MCF 10A (cell line): ENCODE measurements around the gene GTSF1L. TPM values are rescaled to one million over a fixed set of nuclear protein-coding genes. Genes with fewer than 3 reads are reported as not detected.
A peak's percentile ranks its signal among the peaks of the same experiment; 100 is the strongest.

Experiments used
- BruUV-seq: library from RNA; stranded (reverse); fragments of 400-500 nt; replicated peaks from 2 replicates; lab custom pipeline; 2021; lab: Mats Ljungman, UMichigan
- CTCF ChIA-PET: fragments of 300-600 bp; sonication (Branson Sonifier 250); formaldehyde crosslinking; extraction: SDS; loops from one replicate; lab custom pipeline; 2021; ENCODE audit warnings: antibody characterized with exemption, inconsistent platforms; lab: Yijun Ruan, JAX
- POLR2A ChIA-PET: fragments of 300-600, 350-650 bp; sonication (Branson Sonifier 250); formaldehyde crosslinking; extraction: SDS; loops from one replicate; lab custom pipeline; 2020; ENCODE audit warnings: antibody characterized with exemption, inconsistent platforms; lab: Yijun Ruan, JAX
- DNase-seq: peaks from one replicate; pipeline ENCODE4 v3.0.0-alpha.2; 2018; ENCODE audit not compliant: unreplicated experiment
- H3K27ac Mint-ChIP-seq: one replicate; pipeline ENCODE4 v1.8.0; 2022; ENCODE audit warnings: mild to moderate bottlenecking, low read depth, mixed read lengths; ENCODE audit not compliant: unreplicated experiment
- H3K27me3 Mint-ChIP-seq: one replicate; pipeline ENCODE4 v1.8.0; 2022; ENCODE audit warnings: mixed read lengths; ENCODE audit not compliant: insufficient read depth, unreplicated experiment
- H3K36me3 Mint-ChIP-seq: one replicate; pipeline ENCODE4 v1.8.0; 2022; ENCODE audit warnings: mild to moderate bottlenecking, moderate library complexity, mixed read lengths; ENCODE audit not compliant: insufficient read depth, unreplicated experiment
- H3K4me1 Mint-ChIP-seq: one replicate; pipeline ENCODE4 v1.8.0; 2022; ENCODE audit warnings: mixed read lengths; ENCODE audit not compliant: insufficient read depth, unreplicated experiment
- H3K4me3 Mint-ChIP-seq: one replicate; pipeline ENCODE4 v1.8.0; 2022; ENCODE audit warnings: mild to moderate bottlenecking, moderate library complexity, mixed read lengths; ENCODE audit not compliant: unreplicated experiment
- H3K9me3 Mint-ChIP-seq: one replicate; pipeline ENCODE4 v1.8.0; 2022; ENCODE audit warnings: mixed read lengths; ENCODE audit not compliant: unreplicated experiment
- intact Hi-C: fragments of 100-400 bp; cut with micrococcal nuclease; formaldehyde crosslinking; loops from 2 replicates; pipeline ENCODE4 v1.14.1; 2022
- total RNA-seq: library from RNA; stranded (reverse); gene quantifications from 2 replicates; pipeline ENCODE4 v1.2.3, GENCODE V29; 2022
- TF ChIP-seq, protein P1 (sequence below): fragments of 200-600 bp; IDR thresholded peaks from one replicate; pipeline ENCODE4 v1.8.0; 2022; ENCODE audit warnings: antibody characterized with exemption, mild to moderate bottlenecking; ENCODE audit not compliant: unreplicated experiment

Gene GTSF1L
- total RNA-seq, 1 experiment from 2014 or later = not detected

DNA sequence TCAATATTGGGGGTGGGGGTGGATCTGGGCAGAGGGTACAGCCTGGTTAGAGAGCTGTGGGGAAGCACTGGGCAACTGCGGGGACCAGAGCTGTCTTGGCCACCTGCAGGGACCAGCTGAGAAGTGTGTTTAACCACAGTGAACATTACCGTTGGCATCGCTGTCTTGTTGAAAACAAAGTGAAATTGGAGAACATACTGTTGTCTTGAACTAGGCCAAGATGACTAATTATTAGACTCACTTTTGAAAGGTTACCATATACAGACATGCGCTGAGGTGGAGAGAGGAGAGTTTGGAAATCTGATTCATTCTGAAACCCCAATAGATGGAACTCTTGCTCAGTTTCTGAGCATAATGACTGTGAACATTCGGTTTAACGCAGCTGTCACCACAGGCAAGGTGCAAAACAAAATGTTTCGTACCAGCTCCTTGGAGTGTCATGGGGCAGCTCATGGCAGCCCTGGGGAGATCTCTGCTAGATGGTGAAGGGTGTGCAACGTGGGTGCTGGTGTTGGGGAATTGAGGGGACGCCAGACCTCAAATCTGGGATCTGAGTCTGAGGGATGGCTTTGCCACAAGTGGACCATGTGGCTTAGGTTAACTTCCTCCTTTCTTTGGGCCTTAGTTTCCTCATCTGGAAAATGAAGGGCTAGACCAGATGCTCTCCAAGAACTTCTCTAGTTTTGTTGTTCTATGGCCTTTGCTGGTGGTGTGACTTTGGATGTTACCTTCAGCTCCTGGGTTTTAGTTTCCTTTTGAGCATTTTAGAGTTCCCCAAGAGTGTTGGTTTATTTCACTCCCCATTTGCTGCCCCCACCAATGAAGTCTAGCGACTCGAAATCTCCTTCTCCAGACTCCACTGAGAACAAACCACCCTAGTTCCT lies 24.6 kb upstream of the GTSF1L start:
- ChIA-PET CTCF (interaction anchor here (0.6 to 16.1 kb wide), 47 partner anchors 10 to 757 kb away, joined by 3 to 521 read pairs (median 6); partner anchors contain the start of gene GTSF1L), POLR2A (interaction anchor here (1.3 to 4.8 kb wide), 5 partner anchors 98 to 438 kb away, joined by 4 to 18 read pairs (median 8); no protein-coding TSS in a partner anchor)
- DNase-seq = peak; percentile 89
- peaks cover 16% of the 10 kb centered on the region for H3K4me1 Mint-ChIP-seq
- peak overlapping the region; percentile 94 for H3K27ac Mint-ChIP-seq
- TF ChIP-seq, protein P1, sequence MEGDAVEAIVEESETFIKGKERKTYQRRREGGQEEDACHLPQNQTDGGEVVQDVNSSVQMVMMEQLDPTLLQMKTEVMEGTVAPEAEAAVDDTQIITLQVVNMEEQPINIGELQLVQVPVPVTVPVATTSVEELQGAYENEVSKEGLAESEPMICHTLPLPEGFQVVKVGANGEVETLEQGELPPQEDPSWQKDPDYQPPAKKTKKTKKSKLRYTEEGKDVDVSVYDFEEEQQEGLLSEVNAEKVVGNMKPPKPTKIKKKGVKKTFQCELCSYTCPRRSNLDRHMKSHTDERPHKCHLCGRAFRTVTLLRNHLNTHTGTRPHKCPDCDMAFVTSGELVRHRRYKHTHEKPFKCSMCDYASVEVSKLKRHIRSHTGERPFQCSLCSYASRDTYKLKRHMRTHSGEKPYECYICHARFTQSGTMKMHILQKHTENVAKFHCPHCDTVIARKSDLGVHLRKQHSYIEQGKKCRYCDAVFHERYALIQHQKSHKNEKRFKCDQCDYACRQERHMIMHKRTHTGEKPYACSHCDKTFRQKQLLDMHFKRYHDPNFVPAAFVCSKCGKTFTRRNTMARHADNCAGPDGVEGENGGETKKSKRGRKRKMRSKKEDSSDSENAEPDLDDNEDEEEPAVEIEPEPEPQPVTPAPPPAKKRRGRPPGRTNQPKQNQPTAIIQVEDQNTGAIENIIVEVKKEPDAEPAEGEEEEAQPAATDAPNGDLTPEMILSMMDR = no peak
- H3K9me3 Mint-ChIP-seq = no peaks in the 10 kb centered on the region
- intact Hi-C loops = loop anchor here (1.0 to 10.0 kb wide), 3 partner anchors 93 to 439 kb away; no protein-coding TSS in a partner anchor
- H3K36me3 Mint-ChIP-seq = no peaks in the 10 kb centered on the region
- H3K4me3 Mint-ChIP-seq = no peak overlapping the region
- no TSS peak for BruUV-seq
- no peaks in the 10 kb centered on the region for H3K27me3 Mint-ChIP-seq

DNA sequence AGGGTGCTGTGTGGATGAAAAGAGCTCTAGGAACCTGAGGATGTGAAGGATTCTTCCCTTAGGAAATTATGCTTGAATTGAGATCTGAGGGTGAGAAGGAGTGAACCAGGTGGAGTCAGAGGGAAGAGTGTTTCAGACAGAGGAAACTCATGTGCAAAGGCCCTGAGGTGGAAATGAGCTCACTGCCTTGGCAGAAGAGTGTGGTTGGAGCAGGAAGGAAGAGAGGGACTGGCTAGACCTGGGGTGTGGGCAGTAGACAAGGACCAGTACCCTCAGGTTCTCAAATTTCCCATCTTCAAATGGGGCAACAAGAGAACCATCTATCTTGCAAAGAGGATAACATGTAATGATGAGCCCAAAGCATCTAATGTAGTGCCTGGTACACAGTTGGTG lies 24.0 kb upstream of the GTSF1L start:
- ChIA-PET CTCF (interaction anchor here (0.6 to 16.1 kb wide), 56 partner anchors 9 to 756 kb away, joined by 3 to 521 read pairs (median 6); partner anchors contain the start of gene GTSF1L), POLR2A (interaction anchor here (0.9 to 4.8 kb wide), 6 partner anchors 99 to 439 kb away, joined by 3 to 18 read pairs (median 7); no protein-coding TSS in a partner anchor)
- BruUV-seq = no TSS peak
- peaks cover 19% of the 10 kb centered on the region for H3K4me1 Mint-ChIP-seq
- H3K9me3 Mint-ChIP-seq = no peaks in the 10 kb centered on the region
- H3K4me3 Mint-ChIP-seq = no peak overlapping the region
- H3K36me3 Mint-ChIP-seq = no peaks in the 10 kb centered on the region
- no peak for DNase-seq
- intact Hi-C loops = loop anchor here (1.0 to 10.0 kb wide), 3 partner anchors 94 to 440 kb away; no protein-coding TSS in a partner anchor
- no peaks in the 10 kb centered on the region for H3K27me3 Mint-ChIP-seq
- H3K27ac Mint-ChIP-seq = peak overlapping the region; percentile 94
- TF ChIP-seq, protein P1 = no peak

DNA sequence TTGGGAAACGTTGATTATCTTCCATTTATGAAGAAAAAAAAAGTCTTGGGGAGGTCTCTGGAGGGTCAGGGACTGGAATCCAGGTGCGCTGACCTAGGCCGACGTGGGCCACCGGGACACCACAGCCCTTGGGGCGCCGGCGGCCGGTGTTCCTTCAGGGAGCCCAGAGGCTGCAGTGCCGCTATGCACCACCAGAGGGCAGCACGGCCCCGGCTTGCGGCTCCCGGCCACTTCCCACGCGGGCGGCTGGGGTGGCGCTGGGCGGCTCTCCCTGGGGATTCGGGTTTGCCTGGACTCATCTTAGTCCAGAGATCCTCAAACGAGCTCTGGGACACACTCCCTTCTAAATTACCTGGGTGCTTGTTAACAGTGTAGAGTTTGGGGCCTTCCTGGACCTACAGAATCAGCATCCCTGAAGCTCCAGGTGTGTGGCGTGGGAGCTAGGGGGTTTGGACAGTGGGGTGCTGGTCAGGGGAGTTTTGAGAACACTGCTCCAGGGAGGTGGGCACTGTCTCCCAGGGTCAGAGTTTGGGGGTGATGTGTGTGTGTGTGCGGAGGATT lies 23.0 kb upstream of the GTSF1L start:
- BruUV-seq = no TSS peak
- Mint-ChIP-seq H3K27ac (peak overlapping the region; percentile 94), H3K4me1 (peaks cover 19% of the 10 kb centered on the region), H3K9me3 (no peaks in the 10 kb centered on the region), H3K36me3 (no peaks in the 10 kb centered on the region), H3K4me3 (no peak overlapping the region), H3K27me3 (no peaks in the 10 kb centered on the region)
- CTCF ChIA-PET = interaction anchor here (0.6 to 16.1 kb wide), 104 partner anchors 8 to 1888 kb away, joined by 3 to 521 read pairs (median 4); partner anchors contain the start of gene GTSF1L
- TF ChIP-seq, protein P1 = peak; percentile 100
- POLR2A ChIA-PET = interaction anchor here (0.5 to 4.8 kb wide), 9 partner anchors 8 to 440 kb away, joined by 3 to 18 read pairs (median 3); no protein-coding TSS in a partner anchor
- intact Hi-C loops = loop anchor here (1.0 to 10.0 kb wide), 4 partner anchors 95 to 441 kb away; no protein-coding TSS in a partner anchor
- peak; percentile 75 for DNase-seq
